22Rv1 (cell line): ENCODE data around the gene SUMF1.

Experiments used
- H3K27ac ChIP-seq: fragments of 450-650 bp; 2 replicates; pipeline ENCODE4 v1.5.1; 2017
- CTCF ChIP-seq: fragments of 450-650 bp; IDR thresholded peaks from 2 replicates; pipeline ENCODE4 v1.5.1; 2017; ENCODE audit warnings: mild to moderate bottlenecking
- ZFX ChIP-seq: fragments of 450-650 bp; IDR thresholded peaks from 2 replicates; pipeline ENCODE4 v1.6.1; 2017; ENCODE audit warnings: antibody characterized with exemption, borderline replicate concordance

Gene SUMF1

GRCh38 chr3:4376499-4376898, 90.6 kb downstream of the SUMF1 start:
- no peak for TF ChIP-seq ZFX
- no peak for TF ChIP-seq CTCF
- no peak overlapping the region for H3K27ac ChIP-seq

GRCh38 chr3:4375911-4376310, 91.2 kb downstream of the SUMF1 start:
- no peak overlapping the region for H3K27ac ChIP-seq
- no peak for TF ChIP-seq ZFX
- no peak for TF ChIP-seq CTCF

- H3K27ac ChIP-seq: no peak overlapping the region
- TF ChIP-seq CTCF (no peak), ZFX (no peak)
Observed at GRCh38 chr3:4373669-4374068, 93.4 kb downstream of the SUMF1 start.

GRCh38 chr3:4362523-4362922, 104.5 kb downstream of the SUMF1 start:
- TF ChIP-seq CTCF (no peak), ZFX (no peak)
- no peak overlapping the region for H3K27ac ChIP-seq

GRCh38 chr3:4360817-4361216, 106.3 kb downstream of the SUMF1 start:
- no peak overlapping the region for H3K27ac ChIP-seq
- TF ChIP-seq CTCF (no peak), ZFX (no peak)

- TF ChIP-seq CTCF (no peak), ZFX (no peak)
- no peak overlapping the region for H3K27ac ChIP-seq
Observed at GRCh38 chr3:4359805-4360502, 107.1 kb downstream of the SUMF1 start.

- H3K27ac ChIP-seq: no peak overlapping the region
- no peak for TF ChIP-seq CTCF
- no peak for TF ChIP-seq ZFX
Observed at GRCh38 chr3:4358273-4358672, 108.8 kb downstream of the SUMF1 start.
